Midbrain (tissue), 1 donor: ENCODE results near the gene PCDHA4.
A peak's percentile ranks its signal among the peaks of the same experiment; 100 is the strongest.
"Not testable (repeated sequence)": the region's sequence is repeated elsewhere in the genome, so short reads cannot be mapped to it uniquely, and the experiment has no call there.

Experiments used
- DNase-seq: peaks from one replicate; lab custom pipeline; 2025; lab: John Stamatoyannopoulos, UW

Gene PCDHA4

DNA sequence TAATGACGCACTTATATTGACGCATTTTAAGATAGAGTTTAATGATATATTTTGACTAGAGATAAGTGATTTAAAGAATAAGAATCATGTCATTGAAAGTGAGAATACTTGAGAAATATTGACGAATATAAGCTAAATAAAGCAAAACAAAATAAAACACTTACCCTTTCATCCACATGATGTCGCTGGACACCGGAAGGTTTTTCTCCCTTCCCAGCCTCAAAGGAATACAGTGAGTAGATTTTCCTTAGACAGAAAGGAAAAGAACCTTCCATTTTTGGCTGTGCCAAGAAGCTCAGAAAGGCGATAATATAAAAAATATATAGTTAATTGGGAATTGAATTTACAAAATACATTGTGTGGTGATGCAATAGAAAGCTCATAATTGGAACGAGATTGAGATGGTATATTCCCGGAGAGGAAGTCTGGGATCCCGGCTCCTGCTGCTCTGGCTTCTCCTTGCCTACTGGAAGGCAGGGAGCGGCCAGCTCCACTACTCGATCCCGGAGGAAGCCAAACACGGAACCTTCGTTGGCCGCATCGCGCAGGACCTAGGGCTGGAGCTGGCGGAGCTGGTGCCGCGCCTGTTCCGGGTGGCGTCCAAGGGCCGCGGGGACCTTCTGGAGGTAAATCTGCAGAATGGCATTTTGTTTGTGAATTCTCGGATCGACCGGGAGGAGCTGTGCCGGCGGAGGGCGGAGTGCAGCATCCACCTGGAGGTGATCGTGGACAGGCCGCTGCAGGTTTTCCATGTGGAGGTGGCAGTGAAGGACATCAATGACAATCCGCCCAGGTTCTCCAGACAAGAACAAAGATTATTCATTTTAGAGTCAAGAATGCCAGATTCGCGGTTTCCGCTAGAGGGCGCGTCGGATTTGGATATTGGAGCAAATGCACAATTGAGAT lies 14.8 kb downstream of the PCDHA4 start, which contains the start of gene PCDHA5:
PCDHA5 (plus strand) TSS at position 239 of the 906 bp plus-strand sequence.
- peak; percentile 23 for DNase-seq

GRCh38 chr5:140822281-140822629 lies 15.4 kb downstream of the PCDHA4 start:
- DNase-seq, result no peak

DNA sequence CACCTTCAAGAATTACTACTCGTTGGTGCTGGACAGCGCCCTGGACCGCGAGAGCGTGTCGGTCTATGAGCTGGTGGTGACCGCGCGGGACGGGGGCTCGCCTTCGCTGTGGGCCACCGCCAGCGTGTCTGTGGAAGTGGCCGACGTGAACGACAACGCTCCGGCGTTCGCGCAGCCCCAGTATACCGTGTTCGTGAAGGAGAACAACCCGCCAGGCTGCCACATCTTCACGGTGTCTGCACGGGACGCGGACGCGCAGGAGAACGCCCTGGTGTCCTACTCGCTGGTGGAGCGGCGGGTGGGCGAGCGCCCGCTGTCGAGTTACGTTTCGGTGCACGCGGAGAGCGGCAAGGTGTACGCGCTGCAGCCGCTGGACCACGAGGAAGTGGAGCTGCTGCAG lies 16.1 kb downstream of the PCDHA4 start:
- not testable (repeated sequence) for DNase-seq

DNA sequence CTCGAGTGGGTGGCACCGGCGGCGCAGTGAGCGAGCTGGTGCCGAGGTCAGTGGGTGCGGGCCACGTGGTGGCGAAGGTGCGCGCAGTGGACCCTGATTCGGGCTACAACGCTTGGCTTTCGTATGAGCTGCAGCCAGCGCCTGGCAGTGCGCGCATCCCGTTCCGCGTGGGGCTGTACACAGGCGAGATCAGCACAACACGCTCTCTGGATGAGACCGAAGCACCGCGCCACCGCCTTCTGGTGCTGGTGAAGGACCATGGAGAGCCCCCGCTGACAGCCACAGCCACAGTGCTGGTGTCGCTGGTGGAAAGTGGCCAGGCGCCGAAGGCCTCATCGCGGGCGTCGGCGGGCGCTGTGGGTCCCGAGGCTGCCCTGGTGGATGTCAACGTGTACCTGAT lies 16.6 kb downstream of the PCDHA4 start:
- DNase-seq, result no peak

GRCh38 chr5:140827704-140828361 lies 21.0 kb downstream of the PCDHA4 start, which contains the start of gene PCDHA6:
TSS of gene PCDHA6 (plus strand) at chr5:140827960. CDS start at chr5:140828092, 132 bp downstream.
- DNase-seq, result no peak

- DNase-seq, result no peak
Observed at GRCh38 chr5:140828362-140828737, 21.5 kb downstream of the PCDHA4 start.

- DNase-seq, result not testable (repeated sequence)
Observed at GRCh38 chr5:140829511-140830501, 22.9 kb downstream of the PCDHA4 start.

GRCh38 chr5:140833993-140834392 lies 27.1 kb downstream of the PCDHA4 start, which contains the start of gene PCDHA7:
TSS of gene PCDHA7 (plus strand) at chr5:140834269. CDS start at chr5:140834384, 115 bp downstream.
- DNase-seq, result peak; percentile 8

DNA sequence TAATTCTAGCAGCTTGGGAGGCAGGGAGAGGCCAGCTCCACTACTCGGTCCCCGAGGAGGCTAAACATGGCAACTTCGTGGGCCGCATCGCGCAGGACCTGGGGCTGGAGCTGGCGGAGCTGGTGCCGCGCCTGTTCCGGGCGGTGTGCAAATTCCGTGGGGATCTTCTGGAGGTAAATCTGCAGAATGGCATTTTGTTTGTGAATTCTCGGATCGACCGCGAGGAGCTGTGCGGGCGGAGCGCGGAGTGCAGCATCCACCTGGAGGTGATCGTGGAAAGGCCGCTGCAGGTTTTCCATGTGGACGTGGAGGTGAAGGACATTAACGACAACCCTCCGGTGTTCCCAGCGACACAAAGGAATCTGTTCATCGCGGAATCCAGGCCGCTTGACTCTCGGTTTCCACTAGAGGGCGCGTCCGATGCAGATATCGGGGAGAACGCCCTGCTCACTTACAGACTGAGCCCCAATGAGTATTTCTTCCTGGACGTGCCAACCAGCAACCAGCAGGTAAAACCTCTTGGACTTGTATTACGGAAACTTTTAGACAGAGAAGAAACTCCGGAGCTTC lies 27.7 kb downstream of the PCDHA4 start:
- not testable (repeated sequence) for DNase-seq

- DNase-seq, result no peak
Observed at GRCh38 chr5:140835622-140836510, 29.0 kb downstream of the PCDHA4 start.

DNA sequence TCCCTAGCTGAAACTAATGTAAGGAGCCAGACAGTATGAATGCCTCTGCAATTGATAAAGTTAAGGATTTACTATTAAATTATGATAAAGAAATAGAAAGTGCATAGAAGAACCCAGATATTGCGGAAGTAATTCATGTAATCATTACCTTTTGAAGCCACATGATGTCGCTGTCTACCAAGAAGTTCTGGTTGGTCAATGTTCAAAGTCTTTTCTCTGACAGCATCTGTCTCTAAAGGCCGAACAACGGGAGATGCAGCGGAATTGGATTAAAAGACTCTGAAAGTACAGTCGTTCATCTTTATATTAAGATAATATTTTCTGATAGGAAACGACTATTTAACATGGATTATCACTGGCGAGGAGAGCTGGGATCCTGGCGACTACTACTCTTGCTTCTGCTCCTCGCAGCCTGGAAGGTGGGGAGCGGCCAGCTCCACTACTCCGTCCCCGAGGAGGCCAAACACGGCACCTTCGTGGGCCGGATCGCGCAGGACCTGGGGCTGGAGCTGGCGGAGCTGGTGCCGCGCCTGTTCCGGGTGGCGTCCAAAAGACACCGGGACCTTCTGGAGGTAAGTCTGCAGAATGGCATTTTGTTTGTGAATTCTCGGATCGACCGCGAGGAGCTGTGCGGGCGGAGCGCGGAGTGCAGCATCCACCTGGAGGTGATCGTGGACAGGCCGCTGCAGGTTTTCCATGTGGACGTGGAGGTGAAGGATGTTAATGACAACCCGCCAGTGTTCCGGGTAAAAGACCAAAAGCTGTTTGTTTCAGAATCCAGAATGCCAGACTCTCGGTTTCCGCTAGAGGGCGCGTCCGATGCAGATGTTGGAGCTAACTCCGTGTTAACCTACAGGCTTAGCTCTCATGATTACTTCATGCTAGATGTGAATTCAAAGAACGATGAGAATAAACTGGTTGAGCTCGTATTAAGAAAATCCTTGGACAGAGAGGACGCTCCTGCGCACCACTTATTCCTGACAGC lies 34.4 kb downstream of the PCDHA4 start, which contains the start of gene PCDHA8:
PCDHA8 (plus strand) TSS at position 210 of the 985 bp plus-strand sequence; CDS start at position 345, 135 bp downstream.
- peak; percentile 40 for DNase-seq

- no peak for DNase-seq
Observed at GRCh38 chr5:140842798-140843733, 36.2 kb downstream of the PCDHA4 start.

- not testable (repeated sequence) for DNase-seq
Observed at GRCh38 chr5:140848139-140849102, 41.6 kb downstream of the PCDHA4 start, which contains the start of gene PCDHA9. TSS of gene PCDHA9 (plus strand) at chr5:140848382. CDS start at chr5:140848496, 114 bp downstream.

- DNase-seq, result not testable (repeated sequence)
Observed at GRCh38 chr5:140849831-140850634, 43.2 kb downstream of the PCDHA4 start.
